Measurements from ENCODE around the gene OSTC. TPM values are rescaled to one million over a fixed set of nuclear protein-coding genes. Genes with fewer than 3 reads are reported as not detected.

OSTC gene
- total and polyA plus RNA-seq, 9 of the 15 experiments (the other 6 are each of a cell fraction or from before 2014, with no cell fraction given): 112 to 966 (median 235) TPM

DNA sequence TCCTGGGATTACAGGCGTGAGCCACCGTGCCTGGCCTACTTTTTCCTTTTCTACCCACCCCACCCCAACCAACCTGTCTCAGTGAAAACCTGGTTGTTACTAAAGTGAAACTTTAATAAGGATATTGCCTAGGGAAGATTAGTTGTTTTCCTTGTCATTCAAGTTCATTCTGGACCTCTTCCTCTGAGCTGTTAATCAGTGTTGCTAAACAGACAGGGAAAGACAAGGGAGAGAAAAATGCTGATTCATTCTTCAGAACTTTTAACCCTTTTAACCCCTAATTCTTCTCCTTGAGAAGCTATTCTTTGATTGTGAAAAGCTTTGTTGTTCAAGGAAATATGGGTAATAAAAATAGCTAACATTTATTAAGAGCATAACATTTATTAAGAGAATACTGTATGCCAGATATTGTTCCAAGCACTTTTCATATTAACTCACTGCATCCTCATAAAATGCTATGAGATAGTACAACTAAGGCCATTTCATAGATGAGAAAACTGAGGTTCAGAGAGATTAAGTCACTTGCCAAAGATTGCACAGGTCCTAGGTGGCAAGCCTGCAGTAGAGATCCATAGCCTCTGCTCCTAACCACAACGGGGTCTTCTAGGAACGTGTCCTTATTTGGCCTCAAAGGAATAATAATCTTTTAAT, 34.8 kb downstream of the OSTC start:
- in situ Hi-C loops (cut with MboI) (no loop called here), intact Hi-C loops (cut with micrococcal nuclease) (loop anchor here (10.0 kb wide), 2 partner anchors 100 to 610 kb away; no protein-coding TSS in a partner anchor)
- H3K4me3 ChIP-seq: no peak overlapping the region
- H3K4me1 ChIP-seq (replicated peaks in 1 of 2; ENCODE audit: control insufficient read depth in 2 of 2, insufficient read depth in 2 of 2, low read length in 2 of 2): no peaks in the 10 kb centered on the region
- no peak overlapping the region for H3K9ac ChIP-seq (ENCODE audit: insufficient read depth in 1 of 2, low read depth in 2 of 2, low read length in 2 of 2)
- ChIA-PET POLR2A (interaction anchor here (0.6 to 1.2 kb wide), 2 partner anchors 9 to 10 kb away, joined by 3 read pairs; no protein-coding TSS in a partner anchor), CTCF (ENCODE audit: low intra/inter-chr PET ratio) (no interaction called here)
- BruUV-seq (replicated peaks): no TSS peak
- H3K27ac ChIP-seq (ENCODE audit: extremely low read depth, low read depth, low read length): no peak overlapping the region
- no peaks in the 10 kb centered on the region for H4K20me1 ChIP-seq (replicated peaks; ENCODE audit: control insufficient read depth, insufficient read depth, low read length)
- H3K4me2 ChIP-seq (ENCODE audit: insufficient read depth, low read length): no peak overlapping the region
- H3K36me3 ChIP-seq (ENCODE audit: control insufficient read depth, insufficient read depth, low read length): no peaks in the 10 kb centered on the region
- peak; percentile 40 for FAIRE-seq
- WGBS (ENCODE audit: insufficient coverage, low coverage, missing lambda C conversion rate): 55% methylated on average over 3 of the region's 4 CpGs
- H3K27me3 ChIP-seq (ENCODE audit: control insufficient read depth in 2 of 2, insufficient read depth in 2 of 2, low read length in 2 of 2): no peaks in the 10 kb centered on the region
- no peaks in the 10 kb centered on the region for H3K9me3 ChIP-seq (replicated peaks; ENCODE audit: control insufficient read depth, insufficient read depth, low read depth, low read length)
- no peaks in the 10 kb centered on the region for H3K79me2 ChIP-seq (ENCODE audit: control insufficient read depth, insufficient read depth, low read length)
- ATAC-seq: peak; percentile 67
- H2AFZ ChIP-seq (ENCODE audit: low read depth, low read length): 0 out of 2 replicates have a peak overlapping the region, but pooled peaks have one; percentile 20
- peak in 2 of 4 experiments; percentile 23 to 27 for DNase-seq (ENCODE audit: extremely low read depth in 1 of 4, low spot score in 3 of 4)
- no peaks in the 10 kb centered on the region for H3K9me1 ChIP-seq (ENCODE audit: control insufficient read depth, insufficient read depth, low read length)
- TF ChIP-seq KDM1A (IDR thresholded peaks at IDR 0.05): peak; percentile 40 to 77; a peak in 2 of 4 replicates
- no peak for TF ChIP-seq PRPF4 (IDR thresholded peaks at IDR 0.05; ENCODE audit: insufficient read depth, low read depth, low read length, poor library complexity, severe bottlenecking)
- TF ChIP-seq, protein P1, sequence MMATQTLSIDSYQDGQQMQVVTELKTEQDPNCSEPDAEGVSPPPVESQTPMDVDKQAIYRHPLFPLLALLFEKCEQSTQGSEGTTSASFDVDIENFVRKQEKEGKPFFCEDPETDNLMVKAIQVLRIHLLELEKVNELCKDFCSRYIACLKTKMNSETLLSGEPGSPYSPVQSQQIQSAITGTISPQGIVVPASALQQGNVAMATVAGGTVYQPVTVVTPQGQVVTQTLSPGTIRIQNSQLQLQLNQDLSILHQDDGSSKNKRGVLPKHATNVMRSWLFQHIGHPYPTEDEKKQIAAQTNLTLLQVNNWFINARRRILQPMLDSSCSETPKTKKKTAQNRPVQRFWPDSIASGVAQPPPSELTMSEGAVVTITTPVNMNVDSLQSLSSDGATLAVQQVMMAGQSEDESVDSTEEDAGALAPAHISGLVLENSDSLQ (IDR thresholded peaks at IDR 0.05): peak; percentile 63
- no peak for TF ChIP-seq ZNF217 (CRISPR knock-in tag; IDR thresholded peaks at IDR 0.05)
- TF ChIP-seq C11orf30 (IDR thresholded peaks at IDR 0.05; ENCODE audit: low read depth): peak; percentile 88
- TF ChIP-seq SRSF3 (IDR thresholded peaks at IDR 0.05; ENCODE audit: insufficient read depth, low read length): no peak
- TF ChIP-seq, protein P2, sequence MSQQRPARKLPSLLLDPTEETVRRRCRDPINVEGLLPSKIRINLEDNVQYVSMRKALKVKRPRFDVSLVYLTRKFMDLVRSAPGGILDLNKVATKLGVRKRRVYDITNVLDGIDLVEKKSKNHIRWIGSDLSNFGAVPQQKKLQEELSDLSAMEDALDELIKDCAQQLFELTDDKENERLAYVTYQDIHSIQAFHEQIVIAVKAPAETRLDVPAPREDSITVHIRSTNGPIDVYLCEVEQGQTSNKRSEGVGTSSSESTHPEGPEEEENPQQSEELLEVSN (IDR thresholded peaks at IDR 0.05; ENCODE audit: borderline replicate concordance in 1 of 2, extremely low read depth in 1 of 2, insufficient read depth in 1 of 2, insufficient read length in 1 of 2, low read depth in 1 of 2, low read length in 1 of 2, poor library complexity in 1 of 2, severe bottlenecking in 1 of 2): no peak
- no peak for TF ChIP-seq SMARCA5 (IDR thresholded peaks at IDR 0.05)
- TF ChIP-seq HDAC2 (IDR thresholded peaks at IDR 0.05): peak; percentile 67
- peak; percentile 44 for TF ChIP-seq MEIS2 (IDR thresholded peaks at IDR 0.05; ENCODE audit: partially characterized antibody)
- TF ChIP-seq CBFA2T3 (IDR thresholded peaks at IDR 0.05): 0 out of 2 replicates have a peak, but pooled peaks have one; percentile 6
- peak; percentile 45; the same call in 1 of the 2 replicates for TF ChIP-seq DPF2 (IDR thresholded peaks at IDR 0.05)
- no peak for TF ChIP-seq MTA2 (IDR thresholded peaks at IDR 0.05; ENCODE audit: low read depth)
- no peak for TF ChIP-seq SNIP1 (IDR thresholded peaks at IDR 0.05; ENCODE audit: low read depth)
- TF ChIP-seq MED1 (CRISPR knock-in tag; IDR thresholded peaks at IDR 0.05; ENCODE audit: borderline replicate concordance): no peak
- TF ChIP-seq CEBPB (tag; IDR thresholded peaks at IDR 0.05): 0 out of 2 replicates have a peak, but pooled peaks have one; percentile 30
- no peak for TF ChIP-seq CHCHD3 (CRISPR knock-in tag; IDR thresholded peaks at IDR 0.05)
- peak; percentile 39; the same call in 1 of the 2 replicates for TF ChIP-seq ADNP (tag; IDR thresholded peaks at IDR 0.05)
- peak; percentile 60; the same call in 1 of the 2 replicates for TF ChIP-seq BACH1 (tag; IDR thresholded peaks at IDR 0.05)
- TF ChIP-seq MAFF (IDR thresholded peaks at IDR 0.05; ENCODE audit: low read length): peak; percentile 83
- no peak for TF ChIP-seq HEY1 (CRISPR knock-in tag; IDR thresholded peaks at IDR 0.05; ENCODE audit: borderline replicate concordance)
- peak; percentile 93 for TF ChIP-seq ZNF316 (IDR thresholded peaks at IDR 0.05)
- TF ChIP-seq NFE2L1 (tag; IDR thresholded peaks at IDR 0.05; ENCODE audit: borderline replicate concordance, low read depth): peak; percentile 82
- TF ChIP-seq NFE2 (IDR thresholded peaks at IDR 0.05; ENCODE audit: low read depth): peak; percentile 91
